ENCODE results near the gene PCSK2.

DNA sequence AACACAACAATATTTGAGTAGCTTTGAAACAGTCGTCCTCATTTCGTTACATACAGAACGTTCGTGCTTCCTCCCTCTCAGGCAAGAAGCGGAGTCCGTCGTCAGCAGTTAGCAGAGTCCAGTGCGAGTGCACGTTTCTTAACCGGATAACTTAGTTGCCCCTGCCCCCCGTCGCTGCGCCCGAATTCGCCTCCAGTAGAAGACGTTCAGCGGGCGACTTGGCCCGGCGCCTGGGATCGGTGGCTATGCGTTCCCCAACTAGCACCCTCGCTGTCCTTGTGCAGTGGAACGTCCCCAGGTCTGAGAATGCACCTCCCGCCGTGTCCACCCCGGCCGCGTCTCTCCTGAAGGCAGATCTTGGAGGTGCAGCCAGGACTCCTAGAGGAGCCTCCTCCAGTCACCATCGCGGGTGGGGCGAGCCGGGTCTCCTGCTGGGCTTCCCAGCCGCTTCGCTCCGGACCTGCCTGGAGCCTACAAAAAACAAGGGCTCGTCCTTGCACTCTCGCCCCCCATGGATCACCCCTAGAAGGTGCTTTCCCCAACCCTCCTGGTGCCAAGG is 910 bp upstream of the PCSK2 start:
- no peak for TF ChIP-seq CTCF (conservative IDR thresholded peaks at IDR 0.05 in 1 of 2, IDR thresholded peaks at IDR 0.05 in 1 of 2; ENCODE audit: extremely low read depth in 1 of 2, insufficient read depth in 1 of 2, low read depth in 1 of 2, low read length in 2 of 2)
- TF ChIP-seq EZH2 (IDR thresholded peaks at IDR 0.05; ENCODE audit: borderline replicate concordance, low read length) = no peak
